Activated CD8-positive, alpha-beta memory T cell treated with anti-CD3 and anti-CD28 coated beads, Interleukin-2, amount 50 U/mL, for 48 hours (primary cell): ENCODE measurements around the gene PHF12.
"Not testable (repeated sequence)": the region's sequence is repeated elsewhere in the genome, so short reads cannot be mapped to it uniquely, and the experiment has no call there.

Experiments used
- DNase-seq: peaks from one replicate; pipeline ENCODE4 v3.0.0-alpha.2; 2020

PHF12 gene

DNA sequence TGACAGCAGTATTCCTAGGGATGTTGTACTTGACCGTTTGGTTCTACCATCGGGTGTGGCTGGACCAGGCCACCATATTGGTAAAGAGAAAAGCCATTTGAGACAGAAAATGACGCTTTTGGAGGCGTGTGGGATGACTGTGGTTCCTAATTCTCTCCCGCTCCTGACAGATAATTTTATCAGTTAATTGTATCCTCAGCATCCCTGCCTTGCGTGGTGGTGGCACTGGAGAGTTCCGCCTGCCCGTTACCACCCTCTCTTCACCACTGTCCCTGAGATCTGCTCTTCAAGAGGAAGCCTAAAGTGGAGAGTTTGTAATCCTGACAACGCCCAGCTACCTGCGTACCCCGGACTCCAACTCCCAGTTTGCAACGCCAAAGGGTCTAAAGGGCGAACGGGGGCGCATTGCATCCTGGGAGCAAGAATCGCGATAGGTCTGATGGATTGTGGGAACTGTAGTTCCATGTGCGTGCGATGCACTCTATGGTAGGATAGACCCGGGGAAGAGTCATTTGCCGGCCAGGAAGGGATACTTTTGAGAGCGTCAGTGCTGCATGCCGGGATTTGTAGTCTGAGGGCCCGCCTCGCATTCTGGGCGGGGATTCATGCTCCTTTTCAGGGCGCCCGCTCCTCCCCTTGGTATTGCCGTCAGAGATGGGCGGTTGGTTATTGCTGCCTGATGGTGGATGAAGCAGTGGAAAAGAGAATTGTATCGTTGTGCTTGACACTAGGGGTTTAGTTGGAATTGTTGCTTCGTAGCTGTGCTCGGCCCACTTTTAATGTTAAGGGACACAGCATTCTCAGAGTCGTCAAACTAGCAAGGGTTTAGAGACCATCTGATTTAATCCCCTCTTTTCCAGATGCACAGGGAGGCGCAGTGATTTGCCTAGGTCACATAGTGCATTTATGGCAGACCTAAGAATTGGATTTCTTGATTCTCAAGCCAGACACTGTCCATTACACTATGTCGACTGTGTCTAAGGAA is 965 bp upstream of the PHF12 start:
- peak; percentile 92 for DNase-seq

DNA sequence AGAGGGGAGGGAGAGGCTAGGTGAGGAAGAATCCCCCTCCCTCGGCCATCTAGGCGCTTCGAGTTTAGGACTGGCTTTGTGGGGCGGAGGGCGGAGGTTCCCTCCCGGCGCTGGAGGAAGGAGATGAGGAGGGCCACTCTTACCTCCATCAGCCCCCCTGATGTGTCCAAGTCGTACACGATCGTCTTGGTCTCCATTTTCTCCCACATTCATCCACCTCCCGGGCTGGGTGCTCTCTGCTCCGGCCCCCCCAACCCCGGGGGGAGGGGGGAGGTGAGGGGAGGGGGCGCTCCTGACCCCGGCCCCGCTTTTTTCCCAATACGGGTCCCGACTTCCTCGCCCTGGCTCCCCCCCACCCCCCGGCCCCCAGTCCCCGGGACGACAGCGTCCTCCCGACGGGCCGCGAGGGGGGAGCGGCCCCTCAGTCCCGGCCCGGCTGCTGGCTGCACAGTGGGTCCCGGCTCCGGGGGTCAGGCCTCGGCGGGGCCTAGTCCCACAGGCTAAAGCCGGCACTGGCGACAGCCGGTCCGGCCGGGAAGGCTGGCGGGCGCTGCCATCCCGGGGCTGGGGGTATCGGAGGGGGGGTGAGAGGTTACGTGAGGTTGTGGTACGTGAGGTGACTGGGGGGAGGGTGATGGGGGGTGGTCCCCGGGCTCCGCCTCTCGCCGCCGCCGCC is 428 bp downstream of the PHF12 start:
- DNase-seq, result no peak

DNA sequence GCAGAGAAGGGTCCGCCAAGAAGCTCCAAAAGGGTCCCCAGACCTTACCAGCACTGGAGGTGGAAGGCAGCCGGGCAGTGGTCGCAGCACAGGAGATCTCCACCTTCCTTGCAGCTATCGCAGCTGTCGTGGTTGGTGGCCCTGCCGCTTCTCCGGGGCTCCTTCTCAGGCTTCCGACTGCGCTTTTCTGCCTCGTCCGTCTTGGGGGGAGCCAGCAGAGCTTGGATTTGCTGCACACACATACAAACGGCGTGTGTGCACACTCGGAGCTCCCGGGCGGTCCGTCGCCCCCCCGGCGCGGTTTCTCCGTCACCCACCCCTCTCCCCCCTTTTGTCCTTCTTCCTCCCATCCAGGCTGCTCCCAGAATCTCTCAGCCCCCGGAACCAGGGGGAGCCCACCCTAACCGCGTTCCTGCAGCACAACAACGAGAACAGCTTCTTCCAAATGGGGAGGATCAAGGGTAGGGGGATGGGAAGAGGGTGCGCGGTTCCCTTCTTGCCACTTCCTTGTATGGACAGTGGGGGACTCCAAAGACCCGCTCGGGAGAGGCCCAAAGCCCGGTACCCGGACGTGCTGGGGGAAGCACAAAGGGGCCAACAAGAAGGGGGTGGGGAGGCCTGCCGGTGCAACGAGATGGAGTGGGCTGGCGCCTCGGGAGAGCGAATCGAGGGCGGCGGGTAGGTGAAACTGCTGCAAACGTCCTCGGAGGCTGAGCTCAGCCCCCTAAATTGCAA is 1.1 kb downstream of the PHF12 start:
- peak; percentile 81 for DNase-seq

DNA sequence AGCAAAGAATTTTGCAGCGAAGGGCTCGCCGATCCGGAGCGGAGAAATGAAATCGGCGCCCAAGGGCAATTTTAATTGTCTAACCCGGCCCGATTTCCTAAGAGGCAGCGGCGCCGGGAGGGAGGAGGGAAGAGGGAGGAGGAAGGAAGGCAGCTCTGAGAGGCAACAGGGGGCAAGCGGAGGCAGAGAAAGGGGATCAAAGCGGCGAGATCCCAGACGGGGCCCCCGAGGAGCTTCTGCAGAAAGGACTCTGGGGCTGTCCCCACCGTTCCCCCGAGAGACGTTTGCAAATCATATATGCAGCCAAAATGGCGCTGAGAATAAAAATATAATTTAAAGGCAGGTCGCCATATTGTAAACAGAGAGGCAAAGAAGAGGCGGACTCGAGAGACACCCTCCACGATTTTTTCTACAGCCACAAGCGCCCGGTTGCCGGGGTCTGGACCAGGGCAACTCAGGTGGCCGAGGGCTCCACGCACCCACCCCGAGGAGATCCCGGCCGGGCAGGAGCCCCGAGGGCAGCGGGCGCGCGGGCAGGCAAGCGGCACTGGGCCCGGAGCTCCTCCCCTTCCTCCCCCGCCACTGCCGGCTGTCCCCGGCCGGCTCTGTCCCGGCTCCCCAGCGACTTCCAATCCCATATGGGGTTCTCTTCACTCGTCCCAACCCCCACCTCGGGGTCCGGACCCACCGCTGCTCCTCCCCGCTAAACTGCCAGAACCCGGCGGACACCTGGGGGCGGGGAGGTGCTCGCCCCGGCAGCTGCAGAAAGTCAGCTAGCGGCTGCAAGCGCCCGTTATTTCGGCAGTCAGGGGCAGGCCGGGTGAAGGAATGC is 1.9 kb downstream of the PHF12 start:
- peak; percentile 82 for DNase-seq

DNA sequence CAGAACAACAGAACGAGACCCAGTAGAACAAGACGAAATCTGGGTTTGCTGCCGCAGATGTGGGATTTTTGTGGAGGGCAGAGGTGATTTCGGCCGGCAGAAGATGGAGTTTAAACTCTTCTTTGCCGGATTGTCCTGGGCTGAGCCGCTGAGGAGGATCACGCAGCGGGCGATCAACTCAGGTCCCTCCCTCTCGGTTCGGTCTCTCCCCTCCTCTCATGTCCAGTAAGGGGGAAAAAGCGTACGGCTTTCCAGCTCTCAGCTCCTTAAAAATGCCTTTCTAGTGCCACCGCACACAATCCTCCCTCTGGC is 2.5 kb downstream of the PHF12 start:
- no peak for DNase-seq

DNA sequence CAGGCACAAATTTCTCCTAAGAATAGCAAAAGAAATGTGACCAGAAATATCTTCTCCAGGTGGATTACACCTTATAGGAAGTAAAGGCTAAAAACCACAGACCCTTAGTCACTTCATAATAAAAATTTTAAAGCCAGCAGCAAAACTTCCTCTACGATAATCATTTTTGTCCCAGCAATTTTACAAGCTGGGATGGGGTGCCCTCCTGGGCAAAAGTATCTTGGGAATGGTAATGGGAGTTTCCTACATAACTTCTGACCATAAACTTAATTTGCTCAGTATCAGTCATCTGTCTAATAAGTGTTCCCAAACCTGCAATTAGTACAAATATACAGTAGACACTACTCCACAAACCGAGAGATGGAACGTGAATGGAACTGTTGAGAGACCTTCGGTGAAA is 3.0 kb downstream of the PHF12 start:
- DNase-seq, result no peak

DNA sequence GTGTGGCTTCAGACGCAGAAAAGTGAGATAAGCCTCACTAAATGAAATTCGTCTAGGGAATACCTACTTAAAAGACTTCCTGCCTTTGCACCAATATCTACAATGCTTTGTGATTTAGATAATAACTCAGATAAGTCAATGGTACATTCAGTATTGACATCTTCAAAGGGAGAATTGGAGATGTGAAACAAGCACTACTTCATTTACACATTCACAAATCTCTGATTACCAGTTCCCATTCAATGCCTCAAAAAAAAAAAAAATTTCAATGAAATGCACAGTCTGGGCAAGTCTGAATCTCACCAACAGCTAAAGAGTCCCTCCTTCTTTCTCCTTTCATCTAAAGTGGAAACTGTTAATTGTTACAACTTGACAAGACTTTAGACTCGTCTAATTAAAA is 3.7 kb downstream of the PHF12 start:
- no peak for DNase-seq

DNA sequence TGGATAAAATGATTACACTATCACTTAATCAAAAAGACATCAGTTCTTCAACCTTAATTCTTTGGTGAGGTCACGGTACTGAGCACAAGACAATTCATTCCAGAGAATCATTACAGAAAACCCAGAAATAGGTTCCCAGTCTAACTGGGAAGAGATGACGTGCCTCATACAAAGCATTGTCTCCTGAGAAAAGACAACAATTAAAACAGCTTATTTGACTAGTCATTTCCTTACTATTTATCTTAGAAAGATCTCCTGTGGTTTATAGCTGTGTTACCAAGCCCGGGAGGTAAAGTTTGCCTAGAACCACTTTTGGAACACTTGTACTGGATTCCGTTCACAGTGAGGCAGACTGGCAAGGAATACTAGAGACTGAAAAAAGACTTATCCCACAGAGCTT is 5.1 kb downstream of the PHF12 start:
- DNase-seq, result no peak

DNA sequence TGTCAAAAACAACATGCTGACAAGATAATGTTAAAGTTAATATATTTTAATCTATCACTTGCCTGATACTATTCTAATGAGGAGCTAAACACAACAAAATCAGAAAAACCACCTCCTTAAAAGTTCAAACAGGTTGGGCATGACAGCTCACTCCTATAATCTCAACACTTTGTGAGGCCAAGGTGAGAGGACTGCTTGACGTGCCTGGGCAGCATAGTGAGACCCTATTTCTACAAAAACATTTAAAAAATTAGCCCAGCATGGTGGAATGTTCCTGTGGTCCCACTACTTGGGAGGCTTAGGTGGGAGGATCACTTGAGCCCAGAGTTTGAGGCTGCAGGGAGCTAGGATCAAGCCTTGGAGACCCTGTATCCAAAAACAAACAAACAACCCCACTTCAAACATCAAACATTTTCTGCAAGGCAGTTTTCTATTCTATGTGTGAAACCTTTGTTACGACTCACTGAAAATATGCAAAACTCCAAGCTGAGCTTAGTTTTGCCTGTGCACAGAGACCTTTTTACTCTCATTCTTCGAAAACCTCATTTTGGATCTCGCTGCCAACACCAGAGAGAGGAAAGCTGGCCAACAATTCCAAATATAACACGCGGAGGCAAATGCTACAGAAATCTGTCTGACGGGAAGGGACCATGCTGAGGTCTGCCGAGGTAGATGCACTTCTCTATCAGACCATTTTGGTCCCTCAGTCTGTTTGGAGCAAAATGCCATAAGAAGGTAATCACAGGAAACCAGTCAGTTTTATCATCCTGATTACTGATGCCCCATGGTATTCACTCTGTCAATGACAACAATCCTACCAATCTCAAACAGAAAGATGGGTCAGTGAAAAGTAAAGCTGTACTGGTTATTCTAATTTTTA is 6.2 kb downstream of the PHF12 start:
- DNase-seq, result no peak

DNA sequence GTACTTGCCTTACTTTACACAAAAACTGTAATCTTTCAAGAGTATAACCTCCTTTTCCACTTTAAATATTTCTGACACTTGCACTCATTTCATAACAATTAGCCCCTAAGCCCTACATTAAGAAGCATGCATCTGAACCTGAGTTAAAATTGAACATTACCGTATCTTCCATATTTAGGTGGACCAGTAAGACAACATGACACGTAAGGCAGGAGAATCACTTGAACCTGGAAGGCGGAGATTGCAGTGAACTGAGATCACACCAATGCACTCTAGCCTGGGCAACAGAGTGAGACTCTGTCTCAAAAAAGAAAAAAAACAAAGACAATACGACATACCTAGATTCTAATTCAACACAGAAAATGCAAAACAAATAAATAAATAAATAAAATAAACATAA is 7.0 kb downstream of the PHF12 start:
- DNase-seq, result no peak

DNA sequence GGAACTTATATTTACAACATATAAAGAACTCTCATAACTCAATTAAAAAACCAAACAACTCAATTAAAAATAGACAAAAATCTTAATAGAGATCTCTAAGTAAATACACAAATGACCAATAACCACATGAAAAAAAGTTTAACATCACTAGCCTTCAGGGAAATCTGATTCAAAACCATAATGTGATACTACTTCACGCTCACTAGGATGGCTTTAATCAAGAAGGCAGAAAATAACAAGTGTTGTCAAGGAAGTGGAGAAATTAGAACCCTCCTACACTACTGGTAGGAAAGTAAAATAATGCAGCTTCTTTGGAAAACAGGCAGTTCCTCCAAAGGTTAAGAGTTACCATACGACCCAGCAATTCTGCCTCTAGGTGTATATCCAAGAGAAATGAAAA is 8.4 kb downstream of the PHF12 start:
- DNase-seq, result no peak

DNA sequence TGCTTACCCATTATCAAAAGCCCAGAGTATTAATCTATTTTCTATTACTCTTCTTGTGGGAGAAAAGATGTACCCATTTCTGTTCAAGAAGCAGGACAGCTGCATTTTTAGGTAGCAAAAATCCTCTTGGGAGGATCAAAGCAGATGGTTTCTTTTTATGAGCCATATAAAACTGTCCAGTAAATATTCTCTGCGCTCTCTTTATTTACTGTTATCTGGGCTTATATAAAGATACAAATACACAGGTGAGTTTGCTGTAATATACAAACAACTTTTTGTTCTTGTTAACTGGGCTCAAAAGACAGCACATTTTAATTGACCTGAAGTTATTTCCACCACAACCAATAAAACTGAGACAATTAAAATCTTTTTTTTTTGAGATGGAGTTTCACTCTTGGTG is 10.1 kb downstream of the PHF12 start:
- DNase-seq, result no peak

DNA sequence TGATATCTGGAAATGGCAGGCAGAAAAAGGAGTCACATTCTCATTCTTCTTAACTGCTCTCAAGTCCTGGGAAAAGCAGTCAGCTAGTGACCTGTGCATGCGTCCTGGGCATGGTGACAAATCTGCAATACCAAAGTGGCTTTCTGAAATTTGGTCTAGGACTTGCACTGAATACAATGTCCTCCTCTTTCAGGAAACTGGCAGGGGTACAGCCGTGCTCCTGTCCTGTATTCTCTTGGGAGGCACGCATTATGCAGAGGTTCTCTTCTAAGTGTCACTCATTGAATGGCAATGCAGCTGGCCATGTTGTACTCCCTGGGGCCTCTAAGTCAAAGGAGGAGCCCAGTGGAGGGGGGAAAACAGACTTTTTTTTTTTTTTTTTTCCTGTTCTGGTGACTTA is 10.6 kb downstream of the PHF12 start:
- DNase-seq, result no peak

DNA sequence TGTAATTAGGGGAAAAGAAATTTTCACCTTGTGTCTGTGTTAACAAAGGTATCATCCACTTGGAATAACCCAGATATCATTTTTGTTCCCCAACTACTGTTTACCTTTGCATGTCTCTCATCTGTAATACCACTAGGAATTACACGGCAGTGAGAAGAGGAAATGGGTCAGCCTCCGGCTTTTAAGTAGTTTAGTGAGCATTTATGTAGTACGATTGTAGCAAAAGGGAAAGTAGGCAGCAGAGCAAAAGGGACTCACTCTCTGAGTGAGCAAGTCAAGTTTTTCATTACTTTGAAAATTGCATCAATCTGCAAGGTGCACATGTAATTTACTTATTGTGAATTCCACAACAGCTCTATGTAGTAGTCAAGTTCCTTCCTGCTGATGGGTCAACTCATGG is 11.2 kb downstream of the PHF12 start:
- no peak for DNase-seq

DNA sequence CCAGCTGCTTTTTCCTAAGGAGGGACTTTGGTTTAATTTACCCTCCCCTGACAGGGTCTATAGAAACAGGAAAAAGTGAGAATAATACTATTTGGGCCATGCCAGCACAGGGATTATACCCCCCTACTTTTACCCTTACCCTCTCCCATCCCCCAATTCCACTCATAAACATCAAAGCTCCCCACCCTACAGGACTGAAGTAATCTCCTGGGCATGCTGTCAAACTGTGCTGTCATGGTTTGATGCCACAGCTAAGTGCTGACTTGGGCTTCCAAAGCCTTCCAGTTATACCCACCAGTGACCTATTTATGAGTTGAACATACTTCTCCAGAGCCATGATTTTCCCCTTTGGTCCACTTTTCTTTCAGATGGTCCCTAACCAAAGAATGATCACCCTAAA is 12.8 kb downstream of the PHF12 start:
- DNase-seq, result no peak

DNA sequence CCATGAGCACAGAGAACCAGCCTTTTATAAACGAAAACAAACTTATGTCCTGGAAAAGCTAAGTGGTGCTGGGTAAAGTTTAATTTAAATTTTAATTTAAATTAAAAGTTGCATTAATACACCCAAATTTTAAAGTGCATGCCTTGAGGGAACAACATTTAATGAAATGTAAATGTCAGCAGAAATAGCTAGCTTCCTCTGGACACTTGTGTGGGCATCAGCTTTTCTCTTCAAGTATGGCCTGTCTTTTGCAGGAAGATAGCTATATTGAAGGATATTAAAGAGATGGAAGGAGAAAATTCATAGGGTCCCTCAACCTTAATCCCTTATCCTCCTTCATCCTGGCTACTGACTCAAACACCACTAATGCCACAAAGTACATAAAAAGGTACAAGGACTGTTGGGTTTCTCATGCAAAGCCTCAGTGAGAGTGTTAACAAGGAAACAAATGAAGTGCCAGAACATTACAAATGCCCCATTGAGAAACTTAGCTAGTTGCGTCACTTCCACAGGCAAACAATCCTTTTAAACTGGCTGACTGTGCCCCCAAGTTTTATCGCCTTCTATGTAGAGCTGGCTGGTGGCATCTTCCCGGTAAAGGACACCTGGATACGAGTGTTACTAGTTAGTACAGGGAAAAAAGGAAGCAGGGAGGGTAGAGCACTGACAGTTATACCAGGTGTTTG is 14.1 kb downstream of the PHF12 start:
- no peak for DNase-seq

DNA sequence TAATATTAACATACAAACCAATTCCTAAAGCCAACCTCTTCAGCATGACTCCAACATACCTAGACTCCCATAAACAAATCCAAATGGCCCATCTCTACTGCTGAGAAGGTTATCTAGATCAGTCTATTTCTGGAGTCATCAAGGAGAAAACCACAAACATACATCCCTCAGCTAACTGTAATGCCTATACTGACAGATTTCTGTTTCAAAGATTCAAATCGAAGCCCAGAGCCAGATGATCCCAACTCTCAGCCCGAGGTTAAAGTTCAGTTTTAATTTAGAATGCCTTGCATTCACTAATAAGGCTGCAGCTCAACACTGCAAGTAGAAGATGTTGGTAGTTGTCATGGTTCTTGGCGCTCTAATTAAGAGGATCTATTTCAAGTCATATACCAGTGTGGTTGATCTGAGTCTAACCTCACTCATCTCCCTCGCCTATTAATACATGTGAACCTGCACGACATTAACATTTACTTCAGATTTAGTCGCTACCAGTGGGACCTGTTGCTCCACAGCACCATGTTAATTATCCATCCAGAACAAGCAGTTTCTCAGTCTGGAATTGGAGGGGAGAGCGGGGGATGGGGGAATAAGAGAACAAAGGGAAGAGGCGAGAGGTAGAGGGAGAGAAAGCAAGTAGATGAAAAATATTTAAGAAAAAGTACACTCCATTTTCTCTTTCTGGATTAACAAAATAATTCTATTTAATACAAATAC is 15.4 kb downstream of the PHF12 start:
- DNase-seq, result no peak

DNA sequence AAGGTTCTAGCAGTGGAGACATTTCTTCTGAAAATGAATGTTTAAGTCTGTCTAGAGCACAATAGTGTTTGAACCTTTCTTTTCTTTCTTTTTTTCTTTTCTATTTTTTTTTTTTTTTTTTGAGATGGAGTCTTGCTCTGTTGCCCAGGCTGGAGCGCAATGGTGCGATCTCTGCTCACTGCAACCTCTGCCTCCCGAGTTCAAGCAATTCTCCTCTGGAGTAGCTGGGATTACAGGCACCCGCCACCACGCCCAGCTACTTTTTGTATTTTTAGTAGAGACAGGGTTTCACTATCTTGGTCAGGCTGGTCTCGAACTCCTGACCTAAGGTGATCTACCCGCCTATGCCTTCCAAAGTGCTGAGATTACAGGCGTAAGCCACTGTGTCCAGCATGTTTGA is 16.8 kb downstream of the PHF12 start:
- DNase-seq, result not testable (repeated sequence)

DNA sequence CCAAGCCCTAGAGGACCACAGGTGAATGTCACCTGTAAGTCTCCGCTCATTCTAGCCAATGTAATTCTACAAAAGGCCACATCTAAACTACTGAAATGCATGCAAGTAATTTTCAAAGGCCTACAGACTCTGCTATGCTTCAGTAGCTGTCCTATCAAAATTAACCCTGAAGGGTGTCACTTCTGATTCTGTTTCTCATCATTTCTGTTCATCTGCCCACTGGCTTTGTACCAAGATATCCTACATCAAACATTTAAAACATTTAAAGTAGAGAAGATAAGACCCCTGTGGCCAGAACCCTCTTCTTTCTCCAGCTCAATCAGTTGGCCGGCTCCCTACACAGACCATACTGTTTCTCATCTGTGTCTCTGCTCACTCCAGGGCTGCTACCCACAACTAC is 21.5 kb downstream of the PHF12 start:
- DNase-seq, result no peak

DNA sequence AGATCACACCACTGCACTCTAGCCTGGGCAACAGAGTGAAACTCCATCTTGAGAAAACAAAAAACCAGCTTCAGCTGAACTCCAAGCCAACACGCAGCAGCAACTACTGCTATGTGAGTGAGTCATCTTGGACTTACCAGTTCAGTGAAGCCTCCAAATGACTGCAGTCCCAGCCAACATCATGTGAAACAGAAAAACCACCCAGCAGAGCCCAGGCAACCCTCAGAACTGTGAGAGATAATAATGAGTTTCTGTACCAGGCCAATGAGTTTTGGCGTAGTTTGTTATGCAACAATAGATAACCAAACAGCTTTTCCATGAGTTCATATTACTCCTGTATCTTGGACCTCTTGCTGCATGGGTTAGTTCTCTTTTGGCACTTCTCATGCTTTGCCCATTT is 23.3 kb downstream of the PHF12 start:
- DNase-seq, result no peak

DNA sequence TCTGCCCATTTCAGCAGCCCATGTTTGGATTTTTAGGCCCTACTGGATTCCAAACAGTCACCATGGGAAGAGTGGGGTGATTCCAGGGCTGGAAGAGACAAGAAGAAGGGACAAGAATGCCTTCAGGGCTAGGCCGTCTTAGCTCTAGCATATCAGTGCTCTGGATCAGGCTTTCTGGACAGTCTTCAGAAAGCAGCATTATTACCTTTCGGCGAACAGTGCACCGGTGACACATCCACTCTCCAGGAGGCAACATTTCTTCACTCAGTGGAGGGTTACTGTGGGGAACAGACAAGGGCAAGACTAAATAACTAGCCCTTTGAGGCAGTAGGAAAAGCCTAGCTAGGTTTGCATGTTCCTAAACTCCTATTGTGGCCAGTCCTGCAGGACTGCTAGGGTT is 24.5 kb downstream of the PHF12 start:
- DNase-seq, result no peak
